Activated naive CD4-positive, alpha-beta T cell treated with anti-CD3 and anti-CD28 coated beads, Interleukin-2, amount 50 U/mL, for 24 hours (primary cell): ENCODE data around the gene KCNMA1.

Experiments used
- H3K27ac Mint-ChIP-seq: one replicate; pipeline ENCODE4 v1.8.0; 2021; ENCODE audit warnings: mild to moderate bottlenecking, mixed read lengths
- H3K27me3 Mint-ChIP-seq: one replicate; pipeline ENCODE4 v1.8.0; 2021; ENCODE audit warnings: mixed read lengths
- H3K36me3 Mint-ChIP-seq: one replicate; pipeline ENCODE4 v1.8.0; 2021; ENCODE audit warnings: mixed read lengths
- H3K4me1 Mint-ChIP-seq: one replicate; pipeline ENCODE4 v1.8.0; 2021; ENCODE audit warnings: mixed read lengths
- H3K4me3 Mint-ChIP-seq: one replicate; pipeline ENCODE4 v1.8.0; 2021; ENCODE audit warnings: mild to moderate bottlenecking, mixed read lengths
- H3K9me3 Mint-ChIP-seq: one replicate; pipeline ENCODE4 v1.8.0; 2021; ENCODE audit warnings: mixed read lengths

Gene KCNMA1

DNA sequence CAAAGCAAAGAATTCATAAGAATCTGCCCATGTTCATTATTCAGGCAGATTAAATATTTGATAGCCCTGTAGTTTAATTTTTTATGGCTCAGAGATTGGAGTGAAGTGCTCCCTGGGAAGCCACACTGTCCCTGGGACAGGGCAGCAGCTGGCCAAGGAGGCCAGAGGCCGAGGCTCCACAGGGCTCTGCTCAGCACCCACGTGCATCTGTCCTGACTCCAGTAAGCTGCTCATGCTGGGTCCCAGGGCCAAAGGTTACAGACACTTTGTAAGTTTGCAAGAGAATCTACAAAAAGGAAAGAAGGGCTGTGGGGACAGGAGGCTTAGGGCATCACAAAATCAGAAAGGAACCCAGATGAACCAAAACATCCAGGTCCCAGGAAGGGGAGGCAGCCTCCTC is 155.5 kb downstream of the KCNMA1 start:
- Mint-ChIP-seq H3K36me3 (no peaks in the 10 kb centered on the region), H3K27me3 (no peaks in the 10 kb centered on the region), H3K4me1 (no peaks in the 10 kb centered on the region), H3K27ac (no peak overlapping the region), H3K9me3 (no peaks in the 10 kb centered on the region), H3K4me3 (no peak overlapping the region)

DNA sequence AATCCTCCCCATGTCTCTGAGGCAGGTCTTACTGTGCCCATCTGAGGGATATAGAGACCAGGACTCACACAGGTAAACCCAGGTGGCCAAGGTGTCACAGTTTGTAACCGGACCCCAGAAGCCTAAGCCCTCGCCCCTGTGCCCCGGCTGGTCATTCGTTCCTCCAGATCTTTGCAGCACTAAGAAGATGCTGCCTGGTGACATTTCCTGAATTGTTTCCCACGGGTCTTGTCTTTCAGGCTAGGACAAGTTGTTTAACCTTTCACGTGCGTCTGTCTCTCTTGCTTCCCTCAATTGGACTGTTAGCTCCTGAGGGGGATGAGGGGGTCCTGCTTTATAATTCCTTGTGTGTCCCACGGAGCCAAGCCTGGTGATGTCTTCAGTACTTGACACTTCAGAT is 158.0 kb downstream of the KCNMA1 start:
- no peaks in the 10 kb centered on the region for H3K36me3 Mint-ChIP-seq
- no peaks in the 10 kb centered on the region for H3K9me3 Mint-ChIP-seq
- H3K27ac Mint-ChIP-seq, result no peak overlapping the region
- H3K4me3 Mint-ChIP-seq, result no peak overlapping the region
- H3K27me3 Mint-ChIP-seq, result no peaks in the 10 kb centered on the region
- H3K4me1 Mint-ChIP-seq, result no peaks in the 10 kb centered on the region

DNA sequence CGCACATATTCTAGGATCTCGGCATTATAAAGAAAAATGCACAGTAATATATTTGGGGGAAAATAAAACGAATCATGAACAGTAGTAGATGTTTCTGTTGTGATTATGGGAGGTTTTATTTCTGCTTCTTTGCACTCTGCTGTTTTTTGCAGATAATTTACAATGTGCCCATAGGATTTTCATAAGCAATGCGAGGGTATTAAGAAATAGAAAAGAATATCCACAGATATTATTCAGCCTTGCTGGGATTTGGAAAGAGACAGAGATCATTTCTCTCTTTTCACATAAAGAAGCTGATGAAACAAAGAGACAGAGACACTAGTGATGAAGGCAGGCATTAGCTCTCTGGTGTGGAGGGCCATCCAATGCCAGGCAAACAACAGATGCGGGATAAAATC is 158.6 kb downstream of the KCNMA1 start:
- Mint-ChIP-seq H3K27ac (no peak overlapping the region), H3K36me3 (no peaks in the 10 kb centered on the region), H3K27me3 (peaks cover under 1% of the 10 kb centered on the region), H3K4me3 (no peak overlapping the region), H3K4me1 (no peaks in the 10 kb centered on the region), H3K9me3 (no peaks in the 10 kb centered on the region)

DNA sequence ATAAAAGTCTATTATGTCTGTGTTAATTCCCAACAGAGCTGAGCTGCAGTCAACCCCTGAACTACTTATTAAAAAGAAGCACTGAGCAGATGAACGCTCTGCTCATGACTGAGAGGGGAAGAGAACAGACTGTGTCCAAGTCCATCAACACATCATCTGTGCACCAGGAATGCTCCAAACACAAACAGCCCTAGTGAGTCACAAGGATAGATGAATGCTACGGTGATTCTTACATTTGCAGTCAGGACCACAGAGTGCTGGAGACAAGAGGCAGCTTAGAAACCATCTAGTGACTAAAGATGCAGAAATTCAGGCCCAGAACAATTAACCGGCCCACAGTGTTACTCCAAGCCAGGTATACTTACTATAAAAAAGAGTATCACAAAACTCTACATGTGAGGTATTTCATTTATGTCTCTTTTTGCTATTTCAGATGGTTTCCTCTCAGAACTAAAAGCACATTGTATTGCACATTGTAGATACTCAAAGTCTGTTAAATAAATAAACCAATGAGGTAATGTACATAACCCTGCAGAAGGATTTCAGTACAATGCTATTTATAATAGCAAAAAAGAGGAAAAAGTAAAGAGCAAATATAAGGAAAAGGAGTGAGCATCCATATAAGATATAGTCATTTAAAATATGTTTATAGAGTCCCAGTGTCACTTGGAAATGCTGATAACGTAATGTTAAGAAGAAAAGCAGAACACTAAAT is 159.2 kb downstream of the KCNMA1 start:
- Mint-ChIP-seq H3K36me3 (no peaks in the 10 kb centered on the region), H3K27me3 (peaks cover 1% of the 10 kb centered on the region), H3K4me1 (no peaks in the 10 kb centered on the region), H3K9me3 (no peaks in the 10 kb centered on the region), H3K4me3 (no peak overlapping the region), H3K27ac (no peak overlapping the region)

DNA sequence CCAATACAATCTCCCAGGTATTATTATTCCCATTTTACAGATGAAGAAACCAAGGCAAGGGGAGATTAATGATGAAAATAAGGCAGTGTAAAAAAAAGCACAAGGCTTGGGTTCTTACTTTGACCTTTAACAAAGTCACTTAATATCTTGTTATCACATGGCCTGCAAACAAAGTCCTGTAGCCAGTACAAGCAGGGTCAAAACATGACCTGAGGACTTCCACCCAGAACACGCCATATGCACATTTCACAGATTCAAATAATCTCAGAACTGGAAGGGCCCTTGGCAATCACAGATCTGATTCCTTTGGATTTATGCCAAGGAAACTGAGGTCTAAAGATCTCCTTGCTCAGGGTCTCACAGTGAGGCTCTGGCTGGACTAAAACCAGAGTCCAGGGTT is 162.1 kb downstream of the KCNMA1 start:
- H3K36me3 Mint-ChIP-seq, result no peaks in the 10 kb centered on the region
- no peak overlapping the region for H3K27ac Mint-ChIP-seq
- no peaks in the 10 kb centered on the region for H3K9me3 Mint-ChIP-seq
- peaks cover 1% of the 10 kb centered on the region for H3K27me3 Mint-ChIP-seq
- H3K4me3 Mint-ChIP-seq, result no peak overlapping the region
- H3K4me1 Mint-ChIP-seq, result no peaks in the 10 kb centered on the region

DNA sequence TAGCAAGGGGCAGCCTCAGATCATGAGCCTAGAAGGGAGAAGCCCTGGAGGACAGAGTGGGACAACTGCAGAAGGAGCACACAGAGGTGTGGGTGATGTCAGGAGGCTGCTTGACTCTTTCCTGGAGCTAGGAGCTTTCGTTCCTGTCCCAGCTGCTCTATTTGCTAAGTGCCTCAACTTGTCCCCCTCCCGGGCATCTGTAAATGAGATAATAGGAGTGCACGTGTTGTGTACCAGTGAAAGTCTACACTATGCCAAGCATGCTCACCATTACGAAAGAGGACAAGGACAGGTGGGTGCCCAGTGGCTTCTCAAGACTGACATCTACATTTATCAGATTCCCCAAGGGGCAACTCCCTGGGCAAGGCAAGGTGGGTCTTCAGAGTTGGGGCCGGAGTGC is 162.7 kb downstream of the KCNMA1 start:
- Mint-ChIP-seq H3K4me3 (no peak overlapping the region), H3K36me3 (no peaks in the 10 kb centered on the region), H3K27ac (no peak overlapping the region), H3K27me3 (peaks cover 1% of the 10 kb centered on the region), H3K4me1 (no peaks in the 10 kb centered on the region), H3K9me3 (no peaks in the 10 kb centered on the region)

DNA sequence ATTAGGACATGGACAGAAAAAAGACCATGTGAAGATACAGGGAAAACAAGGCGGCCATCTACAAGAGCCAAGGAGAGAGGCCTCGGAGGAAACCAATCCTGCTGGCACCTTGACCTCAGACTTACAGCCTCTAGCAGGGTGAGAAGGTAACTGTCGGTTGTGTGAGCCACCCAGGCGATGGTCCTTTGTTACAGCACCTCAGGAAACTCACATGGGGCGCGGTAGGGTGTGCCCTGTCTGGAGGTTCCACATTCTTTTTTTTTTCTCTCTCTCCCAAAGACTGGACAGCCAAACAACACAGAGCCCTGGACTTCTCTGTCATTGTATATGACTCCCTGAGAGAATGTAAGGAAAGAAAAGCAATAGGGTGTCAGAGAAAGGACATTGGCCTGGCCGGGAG is 163.2 kb downstream of the KCNMA1 start:
- no peak overlapping the region for H3K4me3 Mint-ChIP-seq
- H3K27ac Mint-ChIP-seq, result no peak overlapping the region
- no peaks in the 10 kb centered on the region for H3K9me3 Mint-ChIP-seq
- H3K27me3 Mint-ChIP-seq, result peaks cover 1% of the 10 kb centered on the region
- no peaks in the 10 kb centered on the region for H3K36me3 Mint-ChIP-seq
- H3K4me1 Mint-ChIP-seq, result no peaks in the 10 kb centered on the region

DNA sequence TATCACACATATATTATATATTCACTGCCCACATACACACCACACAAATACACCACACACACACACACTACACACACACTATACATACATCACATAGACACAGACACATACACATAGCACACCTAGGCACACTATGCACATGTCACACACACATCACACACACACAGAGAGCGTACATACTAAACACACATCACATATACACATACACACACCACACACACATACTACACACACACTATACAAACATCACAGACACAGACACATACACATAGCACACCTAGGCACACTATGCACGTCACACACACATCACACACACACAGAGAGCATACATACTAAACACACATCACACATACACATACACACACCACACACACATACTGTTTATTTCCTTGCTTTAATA is 165.5 kb downstream of the KCNMA1 start:
- Mint-ChIP-seq H3K27ac (no peak overlapping the region), H3K9me3 (no peaks in the 10 kb centered on the region), H3K4me1 (no peaks in the 10 kb centered on the region), H3K36me3 (no peaks in the 10 kb centered on the region), H3K4me3 (no peak overlapping the region), H3K27me3 (peaks cover 1% of the 10 kb centered on the region)

DNA sequence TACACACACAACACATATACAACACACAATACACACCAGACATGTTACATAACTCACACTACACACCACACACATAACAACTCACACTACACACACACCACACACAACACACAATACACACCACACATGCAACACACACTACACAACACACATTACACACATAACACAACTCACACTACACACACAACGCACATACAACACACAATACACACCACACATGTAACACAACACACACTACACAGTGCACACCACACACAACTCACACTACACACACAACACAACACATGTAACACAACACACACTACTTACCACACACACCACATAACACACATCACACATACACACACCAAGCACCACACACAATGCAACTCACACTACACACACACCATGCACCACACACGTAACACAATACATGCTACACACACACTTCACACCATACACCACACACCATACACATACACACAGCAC is 166.5 kb downstream of the KCNMA1 start:
- Mint-ChIP-seq H3K4me3 (no peak overlapping the region), H3K27me3 (peaks cover 1% of the 10 kb centered on the region), H3K27ac (no peak overlapping the region), H3K9me3 (no peaks in the 10 kb centered on the region), H3K36me3 (no peaks in the 10 kb centered on the region), H3K4me1 (no peaks in the 10 kb centered on the region)

DNA sequence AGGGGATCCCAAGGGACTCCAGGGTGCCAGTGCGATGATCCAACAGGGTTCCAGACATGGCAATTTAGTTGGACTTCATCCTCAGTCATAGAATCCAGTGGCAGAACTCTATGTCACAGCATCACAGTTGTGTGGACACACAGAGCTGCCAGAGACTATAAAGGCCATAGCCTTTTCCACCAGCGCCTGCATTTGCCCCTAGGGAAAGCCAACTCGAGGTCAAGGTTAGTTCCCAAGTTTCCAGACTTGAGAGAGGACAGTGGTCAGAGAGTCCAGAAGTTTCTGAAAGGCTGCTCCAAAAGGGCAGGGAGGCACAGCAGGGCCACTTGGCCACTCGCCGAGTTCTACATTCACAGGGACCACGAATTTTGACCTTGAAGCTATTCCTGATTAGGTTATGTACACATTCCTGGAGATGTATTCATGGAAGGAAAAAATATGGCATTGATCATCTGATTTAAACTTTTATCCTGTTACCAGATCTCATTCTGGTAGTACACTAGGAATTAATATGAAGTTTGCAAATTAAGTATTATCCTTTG is 170.1 kb downstream of the KCNMA1 start:
- no peak overlapping the region for H3K27ac Mint-ChIP-seq
- H3K27me3 Mint-ChIP-seq, result no peaks in the 10 kb centered on the region
- no peaks in the 10 kb centered on the region for H3K9me3 Mint-ChIP-seq
- H3K36me3 Mint-ChIP-seq, result no peaks in the 10 kb centered on the region
- no peaks in the 10 kb centered on the region for H3K4me1 Mint-ChIP-seq
- H3K4me3 Mint-ChIP-seq, result no peak overlapping the region

DNA sequence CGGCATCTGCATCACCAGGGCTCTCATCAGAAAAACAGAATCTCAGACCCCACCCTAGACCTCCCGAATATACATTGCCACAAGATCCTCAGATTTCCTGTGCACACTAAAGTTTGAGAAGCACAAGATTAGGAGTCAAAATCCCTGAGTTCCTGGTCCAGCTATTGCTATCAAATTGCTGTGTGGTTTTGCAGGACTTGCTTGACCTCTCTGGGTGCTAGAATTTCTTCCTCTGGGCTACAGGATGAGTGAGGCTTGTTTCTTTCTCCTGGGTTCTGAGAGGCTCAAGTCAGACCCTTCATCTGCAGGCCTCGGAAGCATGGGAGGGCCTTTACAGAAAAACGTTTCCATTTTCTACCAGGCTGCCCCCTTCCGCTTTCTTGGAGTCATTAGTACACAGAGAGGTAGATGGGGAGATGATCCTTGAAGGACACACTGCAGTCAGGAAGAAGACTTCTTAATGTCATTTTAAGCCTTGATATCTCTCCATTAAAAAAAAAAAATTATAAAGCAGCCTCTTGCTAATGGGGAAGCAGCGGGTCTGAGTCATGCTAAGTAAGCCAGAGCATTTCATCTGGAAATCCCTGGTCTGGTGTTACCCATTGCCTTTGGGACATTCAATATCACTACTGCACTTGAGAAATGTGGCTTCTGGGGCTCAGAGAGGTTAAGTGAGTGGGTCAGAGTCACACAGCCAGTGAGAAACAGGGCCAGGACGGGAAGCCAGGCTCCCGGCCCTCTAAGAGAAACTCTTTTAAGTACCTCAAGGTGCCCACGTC is 173.5 kb downstream of the KCNMA1 start:
- no peak overlapping the region for H3K4me3 Mint-ChIP-seq
- H3K4me1 Mint-ChIP-seq, result no peaks in the 10 kb centered on the region
- no peaks in the 10 kb centered on the region for H3K9me3 Mint-ChIP-seq
- H3K27ac Mint-ChIP-seq, result no peak overlapping the region
- H3K27me3 Mint-ChIP-seq, result no peaks in the 10 kb centered on the region
- no peaks in the 10 kb centered on the region for H3K36me3 Mint-ChIP-seq

DNA sequence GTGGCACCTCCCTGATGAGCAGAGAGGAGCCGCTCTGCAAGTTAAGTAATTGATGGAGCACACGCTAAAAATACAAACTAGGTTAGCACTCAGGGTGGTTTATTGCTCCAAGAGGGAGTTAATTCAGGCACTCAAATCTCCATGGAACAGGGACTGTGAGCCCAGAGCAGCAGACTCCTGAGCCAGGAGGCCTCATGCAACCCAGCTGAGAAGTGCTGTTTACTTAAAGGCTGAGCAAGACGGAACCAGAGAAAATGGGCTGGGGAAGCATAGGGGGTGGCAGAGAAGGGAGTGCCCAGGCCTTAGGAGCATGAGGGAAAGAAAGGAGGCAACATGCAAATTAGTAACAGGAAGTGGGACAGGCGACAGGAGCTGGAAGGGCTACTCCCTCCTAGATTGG is 174.1 kb downstream of the KCNMA1 start:
- Mint-ChIP-seq H3K4me1 (no peaks in the 10 kb centered on the region), H3K36me3 (no peaks in the 10 kb centered on the region), H3K9me3 (no peaks in the 10 kb centered on the region), H3K27ac (no peak overlapping the region), H3K27me3 (no peaks in the 10 kb centered on the region), H3K4me3 (no peak overlapping the region)

DNA sequence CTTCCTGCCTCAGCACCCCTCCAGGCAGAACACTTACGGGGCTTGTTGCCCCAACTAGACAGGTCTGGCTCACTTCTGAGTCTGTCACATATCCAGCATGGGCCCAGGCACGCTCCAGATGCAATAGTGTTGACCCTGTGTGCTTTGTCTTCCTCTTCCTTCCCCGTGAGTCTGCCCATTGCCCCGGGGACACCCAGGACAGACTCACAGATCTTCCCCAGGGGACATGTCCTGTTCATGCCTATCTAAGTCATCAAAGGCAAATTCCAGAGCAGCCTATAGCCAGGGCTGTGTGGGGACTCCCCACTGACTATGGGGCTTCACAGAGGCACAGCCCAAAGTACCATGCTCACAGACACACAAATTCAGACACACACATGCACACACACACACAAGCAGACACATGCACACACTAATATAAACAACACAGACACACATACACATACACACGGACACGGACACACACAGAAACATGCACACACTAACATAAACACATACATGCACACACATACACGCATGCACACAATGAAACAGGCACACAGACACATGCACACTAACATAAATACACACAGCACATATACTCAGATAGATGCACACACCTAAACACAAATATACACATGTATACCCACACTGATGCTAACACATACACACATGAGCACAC is 175.8 kb downstream of the KCNMA1 start:
- Mint-ChIP-seq H3K27ac (no peak overlapping the region), H3K4me3 (no peak overlapping the region), H3K4me1 (no peaks in the 10 kb centered on the region), H3K36me3 (no peaks in the 10 kb centered on the region), H3K9me3 (no peaks in the 10 kb centered on the region), H3K27me3 (no peaks in the 10 kb centered on the region)

DNA sequence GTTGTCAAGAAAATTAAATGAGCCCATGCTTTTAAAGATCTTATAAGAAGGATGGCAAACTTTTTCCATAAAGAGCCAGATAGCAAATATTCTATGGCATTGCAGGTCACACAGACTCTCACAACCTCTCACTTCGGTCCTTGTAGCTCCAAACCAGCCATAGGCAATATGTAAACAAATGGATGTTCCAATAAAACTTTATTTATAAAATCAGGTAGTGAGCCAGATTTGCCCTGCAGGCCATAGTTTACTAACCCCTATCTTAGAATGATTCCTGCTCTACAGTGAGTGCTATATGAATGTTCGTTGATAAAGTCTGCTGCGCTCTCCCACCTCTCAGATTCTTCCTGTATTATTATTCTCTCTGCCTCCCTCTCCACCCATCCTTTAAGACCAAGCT is 177.7 kb downstream of the KCNMA1 start:
- Mint-ChIP-seq H3K9me3 (no peaks in the 10 kb centered on the region), H3K27ac (no peak overlapping the region), H3K36me3 (no peaks in the 10 kb centered on the region), H3K27me3 (no peaks in the 10 kb centered on the region), H3K4me3 (no peak overlapping the region), H3K4me1 (no peaks in the 10 kb centered on the region)

DNA sequence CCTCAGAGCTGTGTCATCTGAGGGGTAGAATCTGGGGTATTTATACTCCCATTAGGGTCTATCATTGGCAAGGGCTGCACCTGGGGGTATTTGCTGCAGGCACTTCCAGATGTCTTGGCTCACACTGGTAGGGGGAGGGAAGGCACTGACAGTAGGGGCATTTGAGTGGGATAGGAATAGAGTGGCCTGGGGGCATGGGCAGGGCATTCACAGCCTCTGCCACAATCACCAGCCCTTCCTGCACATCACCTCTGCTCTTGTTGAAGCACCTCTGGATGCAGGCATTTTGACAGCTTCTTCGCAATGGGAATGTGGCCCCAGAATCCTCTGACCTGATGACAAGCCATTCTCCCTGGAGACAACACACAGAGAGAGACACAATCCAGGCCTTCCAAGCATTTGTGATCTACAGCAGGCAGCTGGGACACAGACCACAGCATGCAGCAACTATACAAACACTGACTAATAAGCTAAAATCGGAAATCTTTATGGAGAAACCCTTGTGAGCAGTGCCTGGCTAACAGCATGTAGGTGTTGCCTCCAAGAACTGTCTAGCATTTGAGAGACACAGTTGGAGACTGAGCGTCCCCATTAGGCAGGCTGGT is 178.5 kb downstream of the KCNMA1 start:
- H3K36me3 Mint-ChIP-seq, result no peaks in the 10 kb centered on the region
- H3K4me3 Mint-ChIP-seq, result no peak overlapping the region
- no peaks in the 10 kb centered on the region for H3K9me3 Mint-ChIP-seq
- H3K27me3 Mint-ChIP-seq, result no peaks in the 10 kb centered on the region
- H3K4me1 Mint-ChIP-seq, result no peaks in the 10 kb centered on the region
- H3K27ac Mint-ChIP-seq, result no peak overlapping the region

DNA sequence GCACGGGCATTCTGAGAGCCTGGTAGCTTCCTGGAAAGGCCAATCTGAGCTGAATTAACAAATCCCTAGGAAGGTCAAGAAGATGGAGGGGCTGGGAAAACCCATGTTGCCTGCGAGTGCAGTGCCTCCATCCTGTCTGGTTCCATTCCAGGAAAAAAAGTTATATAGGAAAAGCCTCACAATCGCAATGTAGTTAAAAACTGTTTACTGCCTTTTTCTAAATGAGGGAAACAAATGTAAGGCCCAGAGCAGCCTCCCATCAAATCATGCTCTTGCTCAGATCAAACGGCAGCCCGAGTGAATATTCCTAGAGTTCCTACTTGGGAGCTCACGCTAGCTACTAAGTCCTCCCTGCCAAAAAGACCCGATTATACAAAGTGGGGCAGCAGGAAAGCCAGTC is 179.9 kb downstream of the KCNMA1 start:
- Mint-ChIP-seq H3K4me3 (no peak overlapping the region), H3K27me3 (no peaks in the 10 kb centered on the region), H3K36me3 (no peaks in the 10 kb centered on the region), H3K27ac (no peak overlapping the region), H3K4me1 (no peaks in the 10 kb centered on the region), H3K9me3 (no peaks in the 10 kb centered on the region)
